ENCODE results near the gene CCDC6. TPM values are rescaled to one million over a fixed set of nuclear protein-coding genes. Genes with fewer than 3 reads are reported as not detected.

The CCDC6 gene
- total RNA-seq, 1 donor from 2014 or later = 50.6 TPM

DNA sequence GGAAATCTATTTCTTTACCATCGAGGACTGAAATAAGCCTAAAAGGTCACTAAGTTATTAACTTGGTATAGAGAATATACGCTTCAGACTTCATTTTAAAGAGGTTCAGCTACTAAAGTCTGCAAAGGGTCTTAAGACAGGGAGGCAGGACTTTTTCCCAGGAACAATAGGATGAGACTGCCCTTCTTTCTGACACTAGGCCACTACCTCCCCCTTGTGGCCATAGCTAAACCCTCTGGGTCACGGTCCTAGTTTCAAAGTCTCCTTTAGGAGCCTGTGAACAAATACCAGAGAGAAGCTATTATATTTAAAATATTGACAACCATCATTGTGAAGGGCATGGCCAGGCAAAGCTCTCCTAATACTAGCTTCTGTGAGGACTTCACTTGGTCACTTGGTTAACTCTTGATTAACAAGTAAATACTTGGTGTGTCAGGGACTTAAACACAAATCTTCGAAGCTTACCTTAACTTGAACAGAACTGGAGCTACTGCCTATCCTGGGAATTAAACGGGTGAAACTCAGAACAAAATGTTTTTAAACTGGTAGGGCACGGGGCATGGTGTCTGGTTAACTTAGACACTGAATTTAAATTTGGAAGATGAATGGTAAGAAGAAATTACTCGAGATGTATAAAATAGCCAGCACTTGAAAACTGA, 75.6 kb downstream of the CCDC6 start:
- ATAC-seq (peak; percentile 71 to 78), DNase-seq (no peak)
- peaks cover 16% of the 10 kb centered on the region for H3K36me3 ChIP-seq

GRCh38 chr10:59829601-59830000, 76.8 kb downstream of the CCDC6 start:
- no peak overlapping the region for H3K4me3 ChIP-seq
- no peak for DNase-seq
- TF ChIP-seq, protein P1, sequence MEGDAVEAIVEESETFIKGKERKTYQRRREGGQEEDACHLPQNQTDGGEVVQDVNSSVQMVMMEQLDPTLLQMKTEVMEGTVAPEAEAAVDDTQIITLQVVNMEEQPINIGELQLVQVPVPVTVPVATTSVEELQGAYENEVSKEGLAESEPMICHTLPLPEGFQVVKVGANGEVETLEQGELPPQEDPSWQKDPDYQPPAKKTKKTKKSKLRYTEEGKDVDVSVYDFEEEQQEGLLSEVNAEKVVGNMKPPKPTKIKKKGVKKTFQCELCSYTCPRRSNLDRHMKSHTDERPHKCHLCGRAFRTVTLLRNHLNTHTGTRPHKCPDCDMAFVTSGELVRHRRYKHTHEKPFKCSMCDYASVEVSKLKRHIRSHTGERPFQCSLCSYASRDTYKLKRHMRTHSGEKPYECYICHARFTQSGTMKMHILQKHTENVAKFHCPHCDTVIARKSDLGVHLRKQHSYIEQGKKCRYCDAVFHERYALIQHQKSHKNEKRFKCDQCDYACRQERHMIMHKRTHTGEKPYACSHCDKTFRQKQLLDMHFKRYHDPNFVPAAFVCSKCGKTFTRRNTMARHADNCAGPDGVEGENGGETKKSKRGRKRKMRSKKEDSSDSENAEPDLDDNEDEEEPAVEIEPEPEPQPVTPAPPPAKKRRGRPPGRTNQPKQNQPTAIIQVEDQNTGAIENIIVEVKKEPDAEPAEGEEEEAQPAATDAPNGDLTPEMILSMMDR (IDR thresholded peaks at IDR 0.05) = no peak
- no peaks in the 10 kb centered on the region for H3K9me3 ChIP-seq
- no peak overlapping the region for H3K27ac ChIP-seq
- intact Hi-C loops (cut with DNase I) = no loop called here
- no peak for ATAC-seq
- H3K36me3 ChIP-seq = peaks cover 16% of the 10 kb centered on the region
- H3K4me1 ChIP-seq = no peaks in the 10 kb centered on the region
- no peaks in the 10 kb centered on the region for H3K27me3 ChIP-seq (ENCODE audit: low read depth)

More for the DNA sequence above, 75.6 kb downstream of the CCDC6 start:
- H3K27ac ChIP-seq = no peak overlapping the region
- H3K4me3 ChIP-seq = no peak overlapping the region
- no peaks in the 10 kb centered on the region for H3K9me3 ChIP-seq
- intact Hi-C loops (cut with DNase I) = no loop called here
- no peaks in the 10 kb centered on the region for H3K4me1 ChIP-seq
- H3K27me3 ChIP-seq (ENCODE audit: low read depth) = no peaks in the 10 kb centered on the region
- TF ChIP-seq, protein P1 (IDR thresholded peaks at IDR 0.05) = peak; percentile 80

GRCh38 chr10:59829024-59829423, 77.3 kb downstream of the CCDC6 start:
- peaks cover 16% of the 10 kb centered on the region for H3K36me3 ChIP-seq
- no peak overlapping the region for H3K27ac ChIP-seq
- H3K4me3 ChIP-seq = no peak overlapping the region
- intact Hi-C loops (cut with DNase I) = no loop called here
- TF ChIP-seq, protein P1 (IDR thresholded peaks at IDR 0.05) = no peak
- no peak for DNase-seq
- no peaks in the 10 kb centered on the region for H3K9me3 ChIP-seq
- no peaks in the 10 kb centered on the region for H3K27me3 ChIP-seq (ENCODE audit: low read depth)
- ATAC-seq = peak in 1 of 2 donors; percentile 36
- no peaks in the 10 kb centered on the region for H3K4me1 ChIP-seq

GRCh38 chr10:59825932-59826331, 80.4 kb downstream of the CCDC6 start:
- Histone ChIP-seq H3K4me1 (no peaks in the 10 kb centered on the region), H3K4me3 (no peak overlapping the region), H3K27me3 (ENCODE audit: low read depth) (no peaks in the 10 kb centered on the region), H3K9me3 (no peaks in the 10 kb centered on the region), H3K36me3 (no peaks in the 10 kb centered on the region), H3K27ac (no peak overlapping the region)
- ATAC-seq (no peak), DNase-seq (no peak)
- intact Hi-C loops (cut with DNase I) = no loop called here
- TF ChIP-seq, protein P1 (IDR thresholded peaks at IDR 0.05) = no peak

DNA sequence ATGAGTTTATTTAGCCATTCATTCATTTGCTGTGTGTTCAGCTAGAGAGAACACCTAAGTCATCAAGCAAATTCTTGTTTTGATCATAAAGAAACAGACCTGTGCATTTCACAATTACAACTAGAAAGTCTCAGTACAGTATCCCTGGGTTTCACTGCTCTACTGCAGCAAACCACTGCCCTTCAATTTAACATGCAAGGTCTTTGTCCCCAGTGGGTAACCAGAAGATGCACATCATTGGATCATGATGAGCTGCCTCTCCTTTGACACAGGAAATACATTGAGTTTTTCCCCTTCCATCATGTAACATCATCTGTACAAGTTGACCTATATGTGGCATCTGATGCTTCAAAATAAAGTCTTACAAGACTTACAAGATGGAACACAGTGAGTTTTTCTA, 82.6 kb downstream of the CCDC6 start:
- no peaks in the 10 kb centered on the region for H3K36me3 ChIP-seq
- no peaks in the 10 kb centered on the region for H3K4me1 ChIP-seq
- H3K27me3 ChIP-seq (ENCODE audit: low read depth) = no peaks in the 10 kb centered on the region
- ATAC-seq (no peak), DNase-seq (no peak)
- no peak overlapping the region for H3K4me3 ChIP-seq
- TF ChIP-seq, protein P1 (IDR thresholded peaks at IDR 0.05) = no peak
- no peak overlapping the region for H3K27ac ChIP-seq
- intact Hi-C loops (cut with DNase I) = no loop called here
- no peaks in the 10 kb centered on the region for H3K9me3 ChIP-seq
